ENCODE data around the gene DIAPH2.

DNA sequence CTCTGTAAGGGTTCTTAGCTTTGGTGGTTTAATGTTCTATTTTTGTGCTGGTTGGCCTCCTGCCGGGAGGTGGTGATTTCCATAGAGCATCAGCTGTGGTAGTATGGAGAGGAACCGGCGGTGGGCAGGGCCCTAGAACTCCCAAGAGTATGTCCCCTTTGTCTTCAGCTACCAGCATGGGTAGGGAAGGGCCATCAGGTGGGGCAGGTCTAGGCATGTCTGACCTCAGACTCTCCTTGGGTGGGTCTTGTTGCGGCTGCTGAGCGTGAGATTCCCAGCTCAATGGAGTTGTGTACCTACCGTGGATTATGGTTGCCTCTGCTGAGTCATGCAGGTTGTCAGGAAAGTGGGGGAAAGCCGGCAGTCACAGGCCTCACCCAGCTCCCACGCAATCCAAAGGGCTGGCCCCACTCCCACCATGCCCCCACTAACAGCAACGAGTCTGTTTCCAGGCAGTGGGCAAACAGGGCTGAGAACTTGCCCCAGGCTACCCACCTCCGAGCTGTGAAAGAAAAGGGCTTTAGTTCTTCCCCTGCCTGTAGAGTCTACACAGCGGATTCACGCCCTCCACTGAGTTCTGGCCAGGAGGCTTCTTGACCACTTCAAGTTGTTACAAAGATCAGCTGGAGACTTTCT, 434.9 kb downstream of the DIAPH2 start:
- TF ChIP-seq, protein P1, sequence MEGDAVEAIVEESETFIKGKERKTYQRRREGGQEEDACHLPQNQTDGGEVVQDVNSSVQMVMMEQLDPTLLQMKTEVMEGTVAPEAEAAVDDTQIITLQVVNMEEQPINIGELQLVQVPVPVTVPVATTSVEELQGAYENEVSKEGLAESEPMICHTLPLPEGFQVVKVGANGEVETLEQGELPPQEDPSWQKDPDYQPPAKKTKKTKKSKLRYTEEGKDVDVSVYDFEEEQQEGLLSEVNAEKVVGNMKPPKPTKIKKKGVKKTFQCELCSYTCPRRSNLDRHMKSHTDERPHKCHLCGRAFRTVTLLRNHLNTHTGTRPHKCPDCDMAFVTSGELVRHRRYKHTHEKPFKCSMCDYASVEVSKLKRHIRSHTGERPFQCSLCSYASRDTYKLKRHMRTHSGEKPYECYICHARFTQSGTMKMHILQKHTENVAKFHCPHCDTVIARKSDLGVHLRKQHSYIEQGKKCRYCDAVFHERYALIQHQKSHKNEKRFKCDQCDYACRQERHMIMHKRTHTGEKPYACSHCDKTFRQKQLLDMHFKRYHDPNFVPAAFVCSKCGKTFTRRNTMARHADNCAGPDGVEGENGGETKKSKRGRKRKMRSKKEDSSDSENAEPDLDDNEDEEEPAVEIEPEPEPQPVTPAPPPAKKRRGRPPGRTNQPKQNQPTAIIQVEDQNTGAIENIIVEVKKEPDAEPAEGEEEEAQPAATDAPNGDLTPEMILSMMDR (IDR thresholded peaks at IDR 0.05), result no peak
- no peak for TF ChIP-seq POLR2A (IDR thresholded peaks at IDR 0.05)

Measured in esophagus squamous epithelium (tissue), 4 donors.